ENCODE results near the gene CHD2.

Gene CHD2

DNA sequence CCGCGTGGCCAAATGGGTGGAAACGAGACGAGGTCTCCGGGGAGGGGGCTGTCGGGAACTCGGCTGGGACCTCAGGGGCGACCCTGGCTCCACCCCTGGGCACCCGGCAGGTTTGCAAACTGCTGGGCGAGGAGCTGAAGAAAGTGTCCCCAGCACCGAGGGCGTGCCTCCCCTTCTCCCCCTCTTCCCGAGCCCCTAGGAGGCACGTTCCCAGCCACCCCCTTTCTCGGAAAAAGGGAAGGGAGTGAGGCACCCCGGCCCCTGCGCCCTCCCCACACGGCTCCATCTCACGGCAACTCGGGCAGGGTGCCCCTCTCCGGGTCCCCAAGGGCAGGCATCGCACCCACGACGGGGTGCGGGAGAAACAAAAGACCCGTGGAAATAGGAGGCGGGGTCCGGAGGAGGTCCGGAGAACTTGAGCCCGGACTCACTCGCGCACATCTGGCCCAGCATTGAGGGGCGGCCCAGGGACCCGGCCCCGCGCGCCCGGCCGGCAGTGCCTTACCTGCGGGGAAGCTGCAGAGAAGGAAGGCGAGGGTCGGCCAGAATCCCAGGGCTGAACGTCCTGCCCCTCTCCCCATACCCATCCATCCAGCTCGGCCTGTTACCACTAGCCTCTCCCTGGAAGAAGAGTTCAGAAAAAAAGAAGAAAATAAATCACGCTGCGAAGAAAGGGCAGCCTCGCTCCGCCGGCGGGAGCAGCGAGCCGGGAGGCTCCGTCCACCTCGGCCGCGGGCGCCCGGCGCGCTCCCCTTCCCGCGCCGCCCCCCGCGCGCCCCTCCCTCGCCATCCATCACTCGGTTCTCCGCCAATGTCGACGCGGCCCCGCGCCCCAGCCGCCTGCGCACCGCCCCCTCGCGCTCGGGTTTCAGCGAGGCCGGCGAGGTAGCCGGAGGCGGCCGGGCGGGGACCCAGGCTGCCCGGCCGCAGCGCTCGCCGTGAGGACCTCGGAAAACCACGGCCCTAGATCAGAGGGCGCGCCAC lies 172.6 kb downstream of the CHD2 start:
- no peak for DNase-seq

DNA sequence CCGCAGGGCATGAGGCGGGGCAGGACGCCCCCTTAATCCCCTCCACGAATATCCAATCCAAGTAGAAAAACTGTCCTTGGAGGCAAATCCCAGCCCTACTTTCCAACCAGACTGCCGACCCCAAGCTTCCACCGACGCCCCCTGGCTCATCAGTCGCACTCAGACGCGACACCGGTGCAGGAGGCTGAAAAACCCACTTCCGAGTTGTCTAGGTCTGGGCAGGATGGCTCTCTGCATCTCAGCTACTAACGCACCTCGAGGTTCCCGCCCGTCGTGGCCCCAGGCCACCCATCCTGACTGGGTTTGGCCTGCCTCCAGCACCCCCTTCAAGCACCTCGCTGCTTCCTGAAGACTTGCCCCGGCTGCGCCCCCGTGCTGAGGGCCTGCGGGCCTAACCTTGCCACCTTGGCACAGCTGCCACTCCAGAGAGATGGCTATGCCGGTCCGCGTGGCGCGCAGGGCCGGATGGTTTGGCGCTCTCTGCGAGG lies 173.4 kb downstream of the CHD2 start:
- no peak for DNase-seq

DNA sequence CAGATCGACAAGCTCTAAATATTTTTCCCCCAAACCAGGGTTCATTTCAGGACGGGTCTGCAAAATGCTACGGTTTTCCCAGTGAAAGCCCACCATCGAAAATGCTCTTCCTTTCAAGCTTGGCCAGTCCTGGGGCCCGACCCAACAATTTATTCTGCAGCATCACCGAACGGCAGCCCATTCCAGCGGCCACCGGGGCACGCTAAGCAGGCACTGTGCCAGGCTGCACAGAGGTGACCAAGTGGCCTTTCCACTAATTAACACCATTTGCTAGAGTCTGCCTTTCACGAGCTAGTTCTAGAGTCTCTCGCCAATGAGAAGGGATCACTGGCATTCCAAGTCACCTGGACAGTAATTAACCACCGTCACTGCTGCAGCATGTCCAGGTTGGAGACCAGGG lies 174.5 kb downstream of the CHD2 start:
- no peak for DNase-seq

DNA sequence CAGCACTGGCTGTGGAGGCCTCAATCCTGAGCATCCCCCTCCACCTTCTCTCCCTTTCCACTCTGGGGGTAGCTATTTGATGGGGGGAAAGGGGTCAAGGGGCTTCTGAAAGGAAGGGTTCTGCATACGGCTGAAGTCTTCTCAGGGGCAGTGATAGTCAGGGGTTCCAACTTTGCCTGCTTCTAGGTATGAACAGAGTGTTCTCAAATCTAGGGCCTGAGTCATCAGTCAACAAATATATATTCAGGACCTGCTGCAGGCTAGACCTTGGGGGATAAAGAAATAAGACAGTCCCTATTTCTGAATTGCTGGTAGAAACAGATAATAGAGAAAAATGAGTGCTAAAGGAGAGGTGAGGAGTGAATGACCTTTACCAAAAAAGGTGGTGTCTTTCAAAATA lies 176.1 kb downstream of the CHD2 start:
- no peak for DNase-seq

DNA sequence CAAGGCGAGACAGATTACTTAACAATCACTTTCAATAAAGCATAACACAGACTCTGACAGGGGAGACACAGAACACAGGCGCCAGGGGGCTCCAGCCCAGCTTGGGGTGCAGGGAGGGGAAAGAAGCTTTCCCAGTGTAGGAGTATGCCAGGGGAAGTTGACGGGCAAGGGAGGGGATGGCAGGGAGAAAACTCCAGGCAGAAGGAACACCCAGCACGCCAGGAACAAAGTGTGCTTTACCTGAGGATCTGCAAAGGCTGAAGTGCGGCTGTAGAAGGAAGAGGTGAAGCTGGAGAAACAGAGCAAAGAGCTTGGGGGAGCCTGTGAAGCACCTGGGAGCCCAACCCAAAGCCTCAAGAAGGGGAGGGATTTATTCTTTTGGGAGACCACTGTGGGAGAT lies 176.8 kb downstream of the CHD2 start:
- DNase-seq, result no peak
